ENCODE results near the gene FERD3L. TPM values are rescaled to one million over a fixed set of nuclear protein-coding genes. Genes with fewer than 3 reads are reported as not detected.

Gene FERD3L
- total RNA-seq, 3 donors from 2014 or later, result not detected

DNA sequence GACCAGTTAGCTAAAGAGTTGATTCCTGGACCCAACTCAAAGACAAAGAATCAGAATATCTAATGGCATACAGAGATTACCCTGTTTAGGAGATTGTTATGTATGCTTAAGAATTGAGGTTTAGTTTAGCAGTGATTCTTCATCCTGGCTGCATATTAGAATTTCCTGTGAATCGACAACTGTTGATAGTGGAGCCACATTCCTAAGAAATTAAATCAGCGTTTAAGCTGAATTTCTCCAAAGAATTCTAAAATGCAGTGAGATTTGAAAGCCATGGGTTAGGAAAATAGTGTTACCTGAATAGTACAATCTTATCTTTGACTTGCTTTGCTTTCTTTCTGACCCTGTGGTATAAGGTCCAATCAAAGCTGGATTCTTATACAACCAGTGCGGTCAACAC lies 16.4 kb upstream of the FERD3L start:
- DNase-seq (no peak), ATAC-seq (no peak)
- Histone ChIP-seq H3K36me3 (ENCODE audit: low read depth) (no peaks in the 10 kb centered on the region), H3K4me1 (ENCODE audit: low read depth) (no peaks in the 10 kb centered on the region), H3K9me3 (peaks cover 2% of the 10 kb centered on the region), H3K4me3 (no peak overlapping the region)
- intact Hi-C loops (cut with DNase I, micrococcal nuclease), result no loop called here
- TF ChIP-seq, protein P1, sequence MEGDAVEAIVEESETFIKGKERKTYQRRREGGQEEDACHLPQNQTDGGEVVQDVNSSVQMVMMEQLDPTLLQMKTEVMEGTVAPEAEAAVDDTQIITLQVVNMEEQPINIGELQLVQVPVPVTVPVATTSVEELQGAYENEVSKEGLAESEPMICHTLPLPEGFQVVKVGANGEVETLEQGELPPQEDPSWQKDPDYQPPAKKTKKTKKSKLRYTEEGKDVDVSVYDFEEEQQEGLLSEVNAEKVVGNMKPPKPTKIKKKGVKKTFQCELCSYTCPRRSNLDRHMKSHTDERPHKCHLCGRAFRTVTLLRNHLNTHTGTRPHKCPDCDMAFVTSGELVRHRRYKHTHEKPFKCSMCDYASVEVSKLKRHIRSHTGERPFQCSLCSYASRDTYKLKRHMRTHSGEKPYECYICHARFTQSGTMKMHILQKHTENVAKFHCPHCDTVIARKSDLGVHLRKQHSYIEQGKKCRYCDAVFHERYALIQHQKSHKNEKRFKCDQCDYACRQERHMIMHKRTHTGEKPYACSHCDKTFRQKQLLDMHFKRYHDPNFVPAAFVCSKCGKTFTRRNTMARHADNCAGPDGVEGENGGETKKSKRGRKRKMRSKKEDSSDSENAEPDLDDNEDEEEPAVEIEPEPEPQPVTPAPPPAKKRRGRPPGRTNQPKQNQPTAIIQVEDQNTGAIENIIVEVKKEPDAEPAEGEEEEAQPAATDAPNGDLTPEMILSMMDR (IDR thresholded peaks at IDR 0.05), result no peak

DNA sequence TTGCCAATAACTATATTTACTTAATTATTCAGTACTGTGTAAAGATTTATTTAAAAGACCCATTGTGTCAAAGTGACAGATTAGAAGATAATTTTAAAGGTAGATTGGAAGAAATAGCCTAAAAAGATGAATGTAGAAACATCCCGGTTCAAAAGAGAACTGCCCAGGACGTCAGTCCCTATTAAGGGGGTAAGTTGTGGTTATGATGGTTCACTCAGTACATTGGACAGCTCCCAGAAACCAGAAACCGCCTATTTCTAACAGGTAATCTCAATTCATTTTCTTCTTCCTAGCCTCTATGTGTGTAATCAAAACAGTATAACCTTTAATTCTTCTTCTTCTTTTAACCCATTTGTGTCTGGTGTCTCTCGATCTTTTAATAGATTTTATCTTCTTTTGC lies 1.5 kb upstream of the FERD3L start:
- Histone ChIP-seq H3K4me3 (no peak overlapping the region), H3K4me1 (ENCODE audit: low read depth) (no peaks in the 10 kb centered on the region), H3K9me3 (no peaks in the 10 kb centered on the region), H3K36me3 (ENCODE audit: low read depth) (no peaks in the 10 kb centered on the region)
- TF ChIP-seq, protein P1 (IDR thresholded peaks at IDR 0.05), result no peak
- DNase-seq, result no peak
- intact Hi-C loops (cut with DNase I, micrococcal nuclease), result no loop called here
- no peak for ATAC-seq

DNA sequence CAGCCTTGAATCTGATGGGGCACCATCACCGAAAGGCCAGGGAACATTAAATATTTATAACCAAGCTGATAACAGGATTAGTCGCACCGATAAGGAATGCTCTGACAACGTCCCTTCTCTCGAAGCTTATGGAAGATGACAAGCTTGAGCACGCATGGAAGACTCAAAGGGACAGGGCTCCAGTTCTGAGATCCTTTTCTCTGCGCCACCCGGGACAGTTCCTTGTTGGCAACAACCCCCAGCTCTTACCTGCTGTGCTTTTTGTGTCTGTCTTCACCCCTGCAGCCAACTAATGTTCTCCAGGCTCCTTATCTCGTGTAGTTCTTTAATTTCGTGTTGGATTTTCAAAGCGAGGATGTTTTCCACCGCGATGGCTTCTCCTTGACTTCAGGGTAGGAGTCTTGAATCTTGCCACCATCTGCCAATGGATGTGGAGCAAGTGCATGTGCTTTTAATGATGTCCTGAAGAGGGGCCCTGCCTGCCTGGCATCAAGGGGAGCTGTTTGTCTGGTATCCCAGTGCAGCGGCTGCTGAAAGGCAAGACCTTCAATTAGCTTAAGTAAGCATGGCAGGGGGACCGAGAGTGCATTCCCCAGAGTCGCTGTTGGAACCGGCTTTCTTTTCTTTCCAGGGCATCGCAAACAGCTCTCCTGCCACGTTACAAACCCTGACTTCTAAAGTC lies 354 bp upstream of the FERD3L start:
- intact Hi-C loops (cut with DNase I, micrococcal nuclease), result no loop called here
- Histone ChIP-seq H3K4me1 (ENCODE audit: low read depth) (no peaks in the 10 kb centered on the region), H3K9me3 (no peaks in the 10 kb centered on the region), H3K4me3 (no peak overlapping the region), H3K36me3 (ENCODE audit: low read depth) (no peaks in the 10 kb centered on the region)
- TF ChIP-seq, protein P1 (IDR thresholded peaks at IDR 0.05), result no peak
- ATAC-seq (no peak), DNase-seq (no peak)

DNA sequence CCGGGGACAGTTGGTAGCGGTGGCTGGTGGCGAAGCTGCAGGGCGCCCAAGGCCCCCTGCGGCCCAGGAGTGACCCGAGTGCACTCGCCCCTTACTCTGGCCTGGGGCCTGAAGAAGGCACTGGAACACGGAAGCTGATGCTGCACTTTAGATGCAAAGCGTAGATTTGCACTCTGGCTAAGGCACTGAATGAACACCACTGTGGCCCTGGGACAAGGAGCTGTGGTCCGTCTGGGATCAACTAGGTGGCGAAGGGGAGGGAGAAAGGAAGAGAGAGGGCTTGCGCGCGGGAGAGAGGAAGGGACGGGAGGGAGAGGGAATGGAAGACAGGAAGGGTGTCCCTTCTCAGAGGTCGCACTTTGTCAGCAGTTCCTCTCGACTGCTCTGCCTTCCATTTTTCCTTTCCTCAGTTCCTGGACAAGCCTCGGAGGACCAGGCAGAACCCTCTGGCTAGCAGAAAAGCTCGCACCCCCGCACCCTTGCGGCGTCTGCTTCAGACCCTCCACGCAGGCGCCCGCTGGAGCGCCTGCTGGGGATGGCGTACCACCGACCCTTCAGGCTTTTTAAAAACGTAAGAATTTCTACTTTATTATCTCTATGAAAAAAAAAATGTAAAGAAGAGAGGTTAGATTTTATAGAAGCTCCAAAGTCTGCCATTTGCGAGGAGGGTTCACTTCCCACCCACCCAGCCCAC lies 1.2 kb downstream of the FERD3L start:
- no peaks in the 10 kb centered on the region for H3K9me3 ChIP-seq
- ATAC-seq, result no peak
- no peaks in the 10 kb centered on the region for H3K36me3 ChIP-seq (ENCODE audit: low read depth)
- H3K4me3 ChIP-seq, result no peak overlapping the region
- no peaks in the 10 kb centered on the region for H3K4me1 ChIP-seq (ENCODE audit: low read depth)
- intact Hi-C loops (cut with DNase I, micrococcal nuclease), result no loop called here
- TF ChIP-seq, protein P1 (IDR thresholded peaks at IDR 0.05), result no peak
- DNase-seq, result no peak

DNA sequence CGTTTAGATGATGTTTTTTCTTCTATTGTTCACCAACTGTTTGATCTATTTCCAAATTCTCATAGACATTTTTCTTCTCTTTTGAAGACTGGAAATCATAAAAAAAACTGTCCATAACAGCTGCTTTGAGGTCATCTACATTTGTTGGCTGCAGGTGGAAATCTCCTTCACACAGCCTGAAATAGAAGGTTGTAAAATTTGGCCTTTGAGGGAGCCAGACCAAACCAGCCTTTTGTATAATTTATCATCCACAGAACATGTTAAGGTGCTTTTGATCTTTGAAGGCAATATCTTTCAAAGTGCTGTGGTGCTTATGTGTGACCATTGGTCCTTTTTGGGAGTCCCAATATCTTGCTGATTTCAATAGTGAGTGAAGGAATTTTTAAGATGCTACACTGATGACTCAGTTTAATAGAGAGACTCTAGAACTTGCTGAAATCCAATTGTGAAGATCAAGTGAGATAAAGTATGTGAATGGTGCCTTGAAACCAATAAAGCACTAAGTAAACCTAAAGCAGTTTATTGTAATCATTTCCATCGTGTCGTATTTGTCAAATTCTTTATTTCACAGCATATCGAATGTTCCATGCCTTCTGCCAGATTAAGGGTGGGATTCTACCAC lies 5.4 kb downstream of the FERD3L start:
- DNase-seq, result no peak
- H3K4me3 ChIP-seq, result no peak overlapping the region
- TF ChIP-seq, protein P1 (IDR thresholded peaks at IDR 0.05), result no peak
- no peak for ATAC-seq
- no peaks in the 10 kb centered on the region for H3K36me3 ChIP-seq (ENCODE audit: low read depth)
- intact Hi-C loops (cut with DNase I, micrococcal nuclease), result no loop called here
- no peaks in the 10 kb centered on the region for H3K4me1 ChIP-seq (ENCODE audit: low read depth)
- H3K9me3 ChIP-seq, result no peaks in the 10 kb centered on the region

Data from mucosa of descending colon (tissue), 3 donors.